Upper lobe of left lung (tissue), 4 donors: ENCODE measurements around the gene DRC3.

Experiments
- CTCF ChIP-seq, 6 experiments: fragments of 450-650 bp in 4 of 6; fragments of 200-600 bp in 2 of 6; sonication (generic) in 2 of 6; IDR thresholded peaks; one replicate each; pipeline ENCODE4 v1.5.1; 2016 to 2019; ENCODE audit warnings: antibody characterized with exemption in 6 of 6
- POLR2A ChIP-seq, 4 donors: fragments of 450-650 bp; IDR thresholded peaks; one replicate each; pipeline ENCODE4 v1.5.1; 2016 to 2017; ENCODE audit warnings: antibody characterized with exemption in 4 of 4, mild to moderate bottlenecking in 2 of 4

- TF ChIP-seq CTCF (IDR thresholded peaks at IDR 0.05) = no peak
- no peak for TF ChIP-seq POLR2A (IDR thresholded peaks at IDR 0.05)
Measured at GRCh38 chr17:17990282-17990681, 17.6 kb downstream of the DRC3 start.
